Measurements from ENCODE around the gene DUSP23. TPM values are rescaled to one million over a fixed set of nuclear protein-coding genes. Genes with fewer than 3 reads are reported as not detected.
A peak's percentile ranks its signal among the peaks of the same experiment; 100 is the strongest.

Gene DUSP23
- total RNA-seq, 1 donor from 2014 or later = 15.7 TPM

- no peaks in the 10 kb centered on the region for H3K36me3 Mint-ChIP-seq (ENCODE audit: low read depth)
- no peak overlapping the region for H3K4me3 Mint-ChIP-seq
- peaks cover 23% of the 10 kb centered on the region for H3K27me3 Mint-ChIP-seq
- ChIA-PET CTCF (no interaction called here), POLR2A (no interaction called here)
- DNase-seq (no peak), ATAC-seq (ENCODE audit: low read depth) (no peak)
- no peak for TF ChIP-seq CTCF (IDR thresholded peaks at IDR 0.05)
- no peaks in the 10 kb centered on the region for H3K4me1 Mint-ChIP-seq
- no peak overlapping the region for H3K27ac Mint-ChIP-seq
- H3K9me3 Mint-ChIP-seq = no peaks in the 10 kb centered on the region
- intact Hi-C loops (cut with micrococcal nuclease) = no loop called here
Measured at GRCh38 chr1:159817276-159818041, 36.7 kb downstream of the DUSP23 start.

GRCh38 chr1:159821171-159821867, 40.6 kb downstream of the DUSP23 start:
- ChIA-PET POLR2A (no interaction called here), CTCF (interaction anchor here (1.1 to 2.6 kb wide), 5 partner anchors 20 to 186 kb away, joined by 3 to 8 read pairs (median 5); no protein-coding TSS in a partner anchor)
- Mint-ChIP-seq H3K36me3 (ENCODE audit: low read depth) (no peaks in the 10 kb centered on the region), H3K27ac (no peak overlapping the region), H3K27me3 (peaks cover 27% of the 10 kb centered on the region), H3K4me1 (peaks cover 5% of the 10 kb centered on the region), H3K4me3 (no peak overlapping the region), H3K9me3 (no peaks in the 10 kb centered on the region)
- intact Hi-C loops (cut with micrococcal nuclease) = loop anchor here (1.0 to 10.0 kb wide), 3 partner anchors 22 to 253 kb away; partner anchors contain the start of gene KCNJ10
- ATAC-seq (ENCODE audit: low read depth) (peak; percentile 50), DNase-seq (no peak)
- TF ChIP-seq CTCF (IDR thresholded peaks at IDR 0.05) = no peak

GRCh38 chr1:159823406-159823805, 42.6 kb downstream of the DUSP23 start:
- DNase-seq (no peak), ATAC-seq (ENCODE audit: low read depth) (no peak)
- Mint-ChIP-seq H3K27ac (no peak overlapping the region), H3K9me3 (no peaks in the 10 kb centered on the region), H3K4me3 (no peak overlapping the region), H3K27me3 (peaks cover 22% of the 10 kb centered on the region), H3K36me3 (ENCODE audit: low read depth) (no peaks in the 10 kb centered on the region), H3K4me1 (peaks cover 9% of the 10 kb centered on the region)
- intact Hi-C loops (cut with micrococcal nuclease) = loop anchor here (10.0 kb wide), 1 partner anchor 251 kb away; the partner anchor contains the start of gene KCNJ10
- ChIA-PET POLR2A (no interaction called here), CTCF (interaction anchor here (1.1 kb wide), 1 partner anchor 185 kb away, joined by 3 read pairs; no protein-coding TSS in a partner anchor)
- TF ChIP-seq CTCF (IDR thresholded peaks at IDR 0.05) = no peak

- H3K9me3 Mint-ChIP-seq = no peaks in the 10 kb centered on the region
- H3K27ac Mint-ChIP-seq = no peak overlapping the region
- intact Hi-C loops (cut with micrococcal nuclease) = loop anchor here (10.0 kb wide), 1 partner anchor 249 kb away; the partner anchor contains the start of gene KCNJ10
- POLR2A ChIA-PET = no interaction called here
- H3K36me3 Mint-ChIP-seq (ENCODE audit: low read depth) = no peaks in the 10 kb centered on the region
- CTCF ChIA-PET = no interaction called here
- H3K4me3 Mint-ChIP-seq = no peak overlapping the region
- DNase-seq = no peak
- peaks cover 15% of the 10 kb centered on the region for H3K4me1 Mint-ChIP-seq
- TF ChIP-seq CTCF (IDR thresholded peaks at IDR 0.05) = no peak
- peaks cover 19% of the 10 kb centered on the region for H3K27me3 Mint-ChIP-seq
- no peak for ATAC-seq (ENCODE audit: low read depth)
Measured at GRCh38 chr1:159825564-159825963, 44.8 kb downstream of the DUSP23 start.

Measured in activated B cell treated with CpG ODN at 0.5 μM for 24 hours (primary cell).